Esophagus squamous epithelium (tissue), 5 donors: ENCODE data around the gene CAPN2. TPM values are rescaled to one million over a fixed set of nuclear protein-coding genes. Genes with fewer than 3 reads are reported as not detected.

Experiments used
- DNase-seq: peaks from one replicate; lab custom pipeline; 2025; lab: John Stamatoyannopoulos, UW
- H3K27ac ChIP-seq, 4 donors: fragments of 200-600 bp; sonication (generic); one replicate each; pipeline ENCODE4 v1.5.1; 2016 to 2019; ENCODE audit warnings: mild to moderate bottlenecking in 1 of 4
- H3K27me3 ChIP-seq, 4 donors: fragments of 200-600 bp; sonication (generic); 1 replicate in 3 of 4; 2 replicates in 1 of 4; pipeline versions ENCODE4 v1.5.1 to v1.6.0; 2017 to 2021; ENCODE audit warnings: antibody characterized with exemption in 1 of 4
- H3K36me3 ChIP-seq, 3 donors: fragments of 200-600 bp; sonication (generic); one replicate each; pipeline ENCODE4 v1.5.1; 2016 to 2019
- H3K4me1 ChIP-seq, 3 donors: fragments of 200-600 bp; sonication (generic); one replicate each; pipeline ENCODE4 v1.5.1; 2017 to 2019
- H3K4me3 ChIP-seq, 4 donors: fragments of 200-600 bp; sonication (generic); 1 replicate in 3 of 4; 2 replicates in 1 of 4; pipeline ENCODE4 v1.5.1; 2016 to 2019; ENCODE audit warnings: mild to moderate bottlenecking in 2 of 4, moderate library complexity in 1 of 4
- H3K9me3 ChIP-seq, 3 donors: fragments of 200-600 bp; sonication (generic); one replicate each; pipeline ENCODE4 v1.5.1; 2016 to 2019
- POLR2A ChIP-seq, 4 donors: fragments of 450-650 bp; IDR thresholded peaks; one replicate each; pipeline ENCODE4 v1.6.1; 2017; ENCODE audit warnings: antibody characterized with exemption in 4 of 4, mild to moderate bottlenecking in 4 of 4, moderate library complexity in 3 of 4
- WGBS, 2 donors: methylation state at CpG; one replicate each; pipeline ENCODE4 v1.1.5; 2018; 5-methylcytosine and 5-hydroxymethylcytosine counted together
- intact Hi-C: fragments of 100-400 bp; cut with DNase I; formaldehyde crosslinking; loops from one replicate; pipeline ENCODE4 v1.15.0; 2022
- total RNA-seq, 4 donors: library from RNA; depleted of rRNA; stranded (reverse); fragments of >200 nt; gene quantifications; one replicate each; pipeline ENCODE4 v1.1.0, GENCODE V29; 2016
- TF ChIP-seq, protein P1 (sequence below), 6 experiments: fragments of 450-650 bp in 4 of 6; fragments of 200-600 bp in 2 of 6; sonication (generic) in 2 of 6; IDR thresholded peaks; one replicate each; pipeline ENCODE4 v1.5.1; 2016 to 2019; ENCODE audit warnings: antibody characterized with exemption in 6 of 6, mild to moderate bottlenecking in 4 of 6, moderate library complexity in 4 of 6
- donor health status: DM: yes; HTN: yes; CAD: no.

Gene CAPN2
- total RNA-seq, 4 donors from 2014 or later, result 145 to 234 (median 177) TPM

DNA sequence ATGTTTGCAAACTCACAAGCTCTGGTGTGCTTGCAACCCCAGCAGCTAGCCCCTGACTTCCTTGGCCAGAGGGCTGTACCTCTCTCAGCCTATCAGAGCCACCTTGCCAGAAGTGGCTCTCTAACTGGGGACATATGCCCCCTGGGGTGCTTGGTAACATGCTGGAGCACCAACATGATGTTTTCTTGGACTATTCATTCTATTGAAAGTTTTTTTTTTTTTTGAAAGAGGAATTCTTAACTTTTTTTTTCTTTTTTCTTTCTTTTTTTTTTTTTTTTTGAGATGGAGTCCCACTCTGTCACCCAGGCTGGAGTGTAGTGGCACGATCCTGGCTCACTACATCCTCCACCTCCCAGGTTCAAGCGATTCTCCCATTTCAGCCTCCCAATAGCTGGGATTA is 32.2 kb upstream of the CAPN2 start:
- intact Hi-C loops, result loop anchor here (5.0 kb wide), 1 partner anchor 148 kb away; no protein-coding TSS in a partner anchor
- Histone ChIP-seq H3K36me3 (no peaks in the 10 kb centered on the region), H3K9me3 (no peaks in the 10 kb centered on the region), H3K27me3 (peaks cover 0 to 9% (median 0%) of the 10 kb centered on the region in 4 donors), H3K4me3 (no peak overlapping the region), H3K4me1 (peaks cover 0 to 4% (median 0%) of the 10 kb centered on the region in 3 donors), H3K27ac (no peak overlapping the region)
- WGBS, 2 donors, result 93 to 95% methylated on average over 2 of the region's 2 CpGs
- no peak for TF ChIP-seq POLR2A (IDR thresholded peaks at IDR 0.05)
- TF ChIP-seq, protein P1, sequence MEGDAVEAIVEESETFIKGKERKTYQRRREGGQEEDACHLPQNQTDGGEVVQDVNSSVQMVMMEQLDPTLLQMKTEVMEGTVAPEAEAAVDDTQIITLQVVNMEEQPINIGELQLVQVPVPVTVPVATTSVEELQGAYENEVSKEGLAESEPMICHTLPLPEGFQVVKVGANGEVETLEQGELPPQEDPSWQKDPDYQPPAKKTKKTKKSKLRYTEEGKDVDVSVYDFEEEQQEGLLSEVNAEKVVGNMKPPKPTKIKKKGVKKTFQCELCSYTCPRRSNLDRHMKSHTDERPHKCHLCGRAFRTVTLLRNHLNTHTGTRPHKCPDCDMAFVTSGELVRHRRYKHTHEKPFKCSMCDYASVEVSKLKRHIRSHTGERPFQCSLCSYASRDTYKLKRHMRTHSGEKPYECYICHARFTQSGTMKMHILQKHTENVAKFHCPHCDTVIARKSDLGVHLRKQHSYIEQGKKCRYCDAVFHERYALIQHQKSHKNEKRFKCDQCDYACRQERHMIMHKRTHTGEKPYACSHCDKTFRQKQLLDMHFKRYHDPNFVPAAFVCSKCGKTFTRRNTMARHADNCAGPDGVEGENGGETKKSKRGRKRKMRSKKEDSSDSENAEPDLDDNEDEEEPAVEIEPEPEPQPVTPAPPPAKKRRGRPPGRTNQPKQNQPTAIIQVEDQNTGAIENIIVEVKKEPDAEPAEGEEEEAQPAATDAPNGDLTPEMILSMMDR (IDR thresholded peaks at IDR 0.05), result no peak
- DNase-seq, result no peak

DNA sequence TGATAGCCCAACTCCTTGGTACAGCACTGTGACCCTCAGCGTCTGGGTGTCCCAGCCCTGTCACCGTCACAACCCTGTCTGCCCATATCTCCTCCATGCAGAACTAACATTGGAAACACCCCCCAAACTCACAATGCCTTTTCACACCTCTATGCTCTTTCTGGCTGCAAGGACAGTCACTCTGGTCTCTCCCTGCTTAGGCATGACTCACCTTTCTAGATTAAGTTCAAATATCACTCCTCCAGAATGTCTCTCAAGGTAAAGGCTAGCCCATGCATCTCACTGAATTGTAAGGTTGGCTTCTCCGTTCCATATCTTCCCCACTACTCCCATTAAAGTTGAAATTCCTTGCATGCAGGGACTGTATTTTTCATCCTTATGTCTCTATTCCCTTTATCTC is 29.8 kb upstream of the CAPN2 start:
- Histone ChIP-seq H3K36me3 (no peaks in the 10 kb centered on the region), H3K27ac (no peak overlapping the region), H3K4me1 (peaks cover 0 to 4% (median 0%) of the 10 kb centered on the region in 3 donors), H3K4me3 (no peak overlapping the region), H3K9me3 (peaks cover 0 to 3% (median 0%) of the 10 kb centered on the region in 3 donors), H3K27me3 (peaks cover 0 to 9% (median 0%) of the 10 kb centered on the region in 4 donors)
- no peak for DNase-seq
- WGBS, 2 donors, result 86 to 95% methylated on average over 3 of the region's 3 CpGs
- intact Hi-C loops, result loop anchor here (5.0 kb wide), 1 partner anchor 150 kb away; no protein-coding TSS in a partner anchor
- TF ChIP-seq, protein P1 (IDR thresholded peaks at IDR 0.05), result no peak
- no peak for TF ChIP-seq POLR2A (IDR thresholded peaks at IDR 0.05)

- Histone ChIP-seq H3K9me3 (peaks cover 0 to 3% (median 0%) of the 10 kb centered on the region in 3 donors), H3K27me3 (peaks cover 0 to 9% (median 0%) of the 10 kb centered on the region in 4 donors), H3K4me1 (peaks cover 0 to 4% (median 0%) of the 10 kb centered on the region in 3 donors), H3K36me3 (no peaks in the 10 kb centered on the region), H3K27ac (no peak overlapping the region), H3K4me3 (no peak overlapping the region)
- intact Hi-C loops, result loop anchor here (5.0 kb wide), 1 partner anchor 152 kb away; no protein-coding TSS in a partner anchor
- no peak for TF ChIP-seq POLR2A (IDR thresholded peaks at IDR 0.05)
- TF ChIP-seq, protein P1 (IDR thresholded peaks at IDR 0.05), result peak in 5 of 6 experiments; percentile 57 to 72 (median 61)
- DNase-seq, result no peak
- WGBS, 2 donors, result 57 to 68% methylated on average over 7 to 9 of the region's 9 CpGs
Observed at GRCh38 chr1:223683586-223684487, 28.5 kb upstream of the CAPN2 start.

GRCh38 chr1:223684488-223684792 is 27.9 kb upstream of the CAPN2 start:
- Histone ChIP-seq H3K9me3 (peaks cover 0 to 3% (median 0%) of the 10 kb centered on the region in 3 donors), H3K36me3 (no peaks in the 10 kb centered on the region), H3K4me3 (no peak overlapping the region), H3K4me1 (peaks cover 0 to 4% (median 0%) of the 10 kb centered on the region in 3 donors), H3K27ac (no peak overlapping the region), H3K27me3 (peaks cover 0 to 9% (median 0%) of the 10 kb centered on the region in 4 donors)
- WGBS, 2 donors, result 68 to 76% methylated on average over 3 of the region's 3 CpGs
- TF ChIP-seq, protein P1 (IDR thresholded peaks at IDR 0.05), result no peak
- TF ChIP-seq POLR2A (IDR thresholded peaks at IDR 0.05), result no peak
- intact Hi-C loops, result loop anchor here (5.0 kb wide), 1 partner anchor 152 kb away; no protein-coding TSS in a partner anchor
- no peak for DNase-seq

GRCh38 chr1:223691121-223691520 is 21.2 kb upstream of the CAPN2 start:
- Histone ChIP-seq H3K27me3 (no peaks in the 10 kb centered on the region), H3K4me3 (no peak overlapping the region), H3K27ac (no peak overlapping the region), H3K4me1 (no peaks in the 10 kb centered on the region), H3K36me3 (no peaks in the 10 kb centered on the region), H3K9me3 (peaks cover 0 to 3% (median 0%) of the 10 kb centered on the region in 3 donors)
- no peak for DNase-seq
- intact Hi-C loops, result no loop called here
- no peak for TF ChIP-seq POLR2A (IDR thresholded peaks at IDR 0.05)
- TF ChIP-seq, protein P1 (IDR thresholded peaks at IDR 0.05), result no peak
- WGBS, 2 donors, result 71 to 78% methylated on average over 4 of the region's 4 CpGs
